HK-2 (cell line): ENCODE measurements around the gene MYL12A.
A peak's percentile ranks its signal among the peaks of the same experiment; 100 is the strongest.
"Not testable (repeated sequence)": the region's sequence is repeated elsewhere in the genome, so short reads cannot be mapped to it uniquely, and the experiment has no call there.

Experiments
- DNase-seq: peaks from one replicate; pipeline ENCODE4 v3.0.0-alpha.2; 2018; ENCODE audit not compliant: unreplicated experiment

MYL12A gene

GRCh38 chr18:3247240-3248061 is at the start of gene MYL12A:
Gene MYL12A, plus strand, starts transcription at chr18:3247801. Its CDS starts 5,447 bp downstream, at chr18:3253248.
- peak; percentile 95 for DNase-seq

DNA sequence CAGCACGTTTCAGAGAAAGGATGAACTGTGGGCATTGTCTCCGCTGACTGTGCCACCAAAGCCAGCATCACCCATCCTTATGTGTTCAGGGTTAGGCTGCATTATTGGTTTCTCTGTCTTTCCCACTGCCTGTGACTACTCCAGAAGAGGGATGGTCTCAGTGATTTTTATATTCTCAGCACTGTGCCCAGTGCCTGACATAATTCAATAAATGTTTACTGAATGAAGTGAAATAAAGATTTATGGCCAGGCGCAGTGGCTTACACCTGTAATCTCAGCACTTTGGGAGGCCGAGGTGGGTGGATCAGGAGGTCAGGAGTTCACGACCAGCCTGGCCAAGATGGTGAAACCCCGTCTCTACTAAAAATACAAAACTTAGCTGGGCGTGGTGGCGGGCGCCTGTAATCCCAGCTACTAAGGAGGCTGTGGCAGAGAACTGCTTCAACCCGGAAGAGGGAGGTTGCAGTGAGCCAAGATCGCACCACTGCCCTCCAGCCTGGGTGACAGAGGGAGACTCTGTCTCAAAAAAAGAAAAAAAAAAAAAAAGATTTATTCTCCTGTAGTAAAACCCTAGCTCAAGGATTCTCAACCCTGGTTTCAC is 49.2 kb upstream of the MYL12A start:
- not testable (repeated sequence) for DNase-seq

- no peak for DNase-seq
Measured at GRCh38 chr18:3199942-3200645, 47.5 kb upstream of the MYL12A start.

- DNase-seq: no peak
Measured at GRCh38 chr18:3205239-3205638, 42.4 kb upstream of the MYL12A start.

GRCh38 chr18:3207565-3207964 is 40.0 kb upstream of the MYL12A start:
- peak; percentile 13 for DNase-seq

DNA sequence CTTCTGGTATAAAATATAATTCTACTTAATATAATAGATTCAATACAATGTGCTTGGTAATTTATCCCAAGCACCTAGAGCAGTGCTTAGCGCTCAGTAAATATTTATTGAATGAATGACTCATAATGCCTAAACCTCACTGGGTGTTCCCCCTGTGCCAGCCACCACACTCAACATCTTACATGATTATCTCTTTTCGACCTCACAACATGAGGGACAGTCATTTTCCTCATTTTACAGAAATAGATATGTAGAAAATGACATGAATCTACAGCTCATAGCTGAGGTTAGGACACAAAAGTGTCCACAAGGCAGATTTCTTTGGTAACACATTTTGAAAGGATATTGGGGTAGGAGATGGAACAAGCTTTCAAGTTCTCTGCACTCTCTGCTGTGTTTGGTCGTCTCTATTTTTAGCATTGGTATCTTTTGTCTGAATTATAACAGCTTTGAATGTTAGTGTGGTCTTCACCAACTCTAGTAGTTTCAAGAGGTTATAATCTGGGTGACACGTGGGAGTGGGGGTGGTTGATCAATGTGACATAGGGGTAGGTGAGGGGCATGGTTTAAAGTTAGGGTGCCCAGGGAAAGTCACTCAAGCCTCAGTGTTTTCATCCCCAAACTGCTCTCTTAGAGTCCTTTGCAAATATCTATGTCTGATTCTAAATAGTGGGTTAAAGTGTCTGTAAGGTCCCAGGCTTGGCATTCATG is 37.6 kb upstream of the MYL12A start:
- no peak for DNase-seq

DNA sequence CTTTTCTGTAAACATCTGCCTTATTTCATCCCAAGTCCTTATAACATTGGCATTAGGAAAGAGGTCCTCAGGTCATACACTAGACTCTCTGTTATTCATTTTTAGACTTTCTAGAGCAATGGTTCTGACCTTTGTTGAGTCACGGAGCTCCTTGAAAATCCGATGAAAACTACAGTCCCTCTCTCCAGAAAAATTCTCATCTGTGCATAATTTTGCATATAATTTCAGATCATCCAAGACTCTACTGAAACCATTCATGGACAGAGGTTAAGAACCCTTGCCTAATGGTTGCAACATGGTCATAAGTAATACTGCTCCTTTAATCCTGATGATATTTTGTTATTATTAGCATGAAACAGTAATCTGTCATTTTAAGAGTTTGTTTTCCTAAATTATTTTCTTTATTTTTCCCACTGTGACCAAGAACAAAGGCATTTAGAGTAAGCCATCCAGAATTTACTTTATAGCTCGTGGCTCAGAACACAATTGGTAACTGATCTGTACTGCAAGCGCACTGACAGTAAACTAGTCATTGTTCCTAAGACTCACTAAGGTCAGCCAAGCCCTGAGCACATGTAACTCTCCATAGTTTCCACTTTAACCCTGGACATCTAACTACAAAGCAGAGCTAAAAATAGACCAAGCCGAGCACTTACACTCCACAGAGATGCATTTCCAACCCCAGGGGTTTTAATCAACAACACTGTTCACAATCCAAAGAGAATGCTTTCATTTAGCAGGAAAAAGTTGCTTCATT is 36.2 kb upstream of the MYL12A start:
- no peak for DNase-seq

GRCh38 chr18:3212657-3213056 is 34.9 kb upstream of the MYL12A start:
- no peak for DNase-seq

DNA sequence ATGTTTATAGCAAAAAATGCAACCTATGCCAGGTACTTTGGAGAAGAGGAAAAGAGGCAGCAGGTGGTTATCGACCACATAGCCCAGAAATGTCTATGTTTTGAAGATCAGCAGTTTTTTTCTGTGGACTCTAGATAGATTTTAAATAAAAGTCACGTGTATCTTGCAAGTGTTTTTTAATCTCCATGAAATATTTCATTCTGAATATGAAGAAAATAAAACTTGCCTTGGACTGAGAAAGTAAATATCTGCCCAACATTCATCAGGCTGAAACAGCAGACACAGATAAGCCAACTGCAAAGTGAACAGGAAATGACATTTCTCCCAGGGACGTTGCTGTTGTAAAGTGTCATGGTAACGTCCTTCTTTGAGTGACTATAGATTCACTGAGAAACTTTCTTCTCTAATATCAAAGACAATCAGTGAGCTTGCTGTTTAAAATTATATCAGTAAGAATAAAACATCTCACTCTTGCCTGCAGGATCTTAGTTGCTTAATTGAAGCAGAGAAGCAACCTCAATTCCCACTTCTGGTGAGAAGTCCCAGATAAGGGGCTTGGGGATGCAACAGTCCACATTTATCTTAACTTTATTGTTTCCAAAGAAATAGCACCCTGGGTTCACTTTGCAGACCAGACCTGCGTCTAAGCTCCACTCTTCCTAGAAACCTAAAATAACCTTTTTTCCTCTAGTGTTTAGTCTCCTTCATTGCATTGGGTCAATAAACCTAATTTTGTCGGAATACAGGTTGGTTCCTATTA is 34.1 kb upstream of the MYL12A start:
- no peak for DNase-seq

- no peak for DNase-seq
Measured at GRCh38 chr18:3214855-3215637, 32.6 kb upstream of the MYL12A start.

DNA sequence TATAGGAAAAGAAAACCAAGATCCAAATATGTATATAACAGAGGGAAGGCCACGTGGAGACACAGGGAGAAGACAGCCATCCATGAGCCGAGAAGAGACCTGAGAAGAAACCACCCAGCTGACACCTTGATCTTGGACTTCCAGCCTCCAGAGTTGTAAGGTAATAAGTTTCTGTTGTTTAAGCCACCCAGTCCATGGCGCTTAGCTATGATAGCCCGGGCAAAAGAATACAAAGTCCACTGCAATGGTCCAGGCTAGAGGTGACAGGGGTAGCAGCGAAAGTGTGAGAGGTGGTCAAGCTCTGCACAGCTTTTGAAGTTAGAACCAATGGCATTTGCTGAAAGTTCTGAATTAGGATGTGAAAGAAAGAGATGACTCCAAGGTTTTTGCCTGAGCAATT is 30.6 kb upstream of the MYL12A start:
- DNase-seq: no peak

DNA sequence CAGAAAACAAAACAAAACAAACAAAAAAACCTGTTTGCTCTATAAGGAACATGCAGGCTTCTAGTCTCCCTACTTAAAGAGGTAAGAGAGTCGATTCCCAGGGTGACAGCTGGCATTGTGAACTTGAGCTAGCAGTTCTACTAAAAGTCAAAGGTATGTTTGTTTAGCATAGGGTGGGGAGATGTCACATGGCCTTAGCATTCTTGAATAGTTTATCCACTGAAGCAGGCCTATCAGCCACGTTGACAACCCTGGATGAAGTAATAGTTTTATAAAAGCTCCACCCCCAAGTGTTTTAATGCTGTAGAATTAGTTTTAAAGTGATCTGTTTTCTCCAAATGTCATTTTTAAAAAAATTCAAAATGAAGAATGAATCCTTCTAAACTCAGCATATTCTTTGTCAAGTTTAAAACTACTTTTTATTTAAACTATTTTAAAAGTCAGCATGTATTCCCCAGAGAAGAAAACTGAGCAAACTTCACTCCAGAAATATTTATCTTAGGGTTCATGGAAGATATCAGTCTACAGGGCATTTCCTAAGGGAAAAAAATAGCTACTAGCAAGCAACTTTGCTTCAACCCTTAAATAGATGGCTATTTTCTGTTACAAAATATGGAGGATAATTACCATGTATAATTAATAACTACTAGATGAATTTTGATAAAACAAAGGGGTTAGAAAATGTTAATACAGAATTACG is 29.5 kb upstream of the MYL12A start:
- DNase-seq: no peak

DNA sequence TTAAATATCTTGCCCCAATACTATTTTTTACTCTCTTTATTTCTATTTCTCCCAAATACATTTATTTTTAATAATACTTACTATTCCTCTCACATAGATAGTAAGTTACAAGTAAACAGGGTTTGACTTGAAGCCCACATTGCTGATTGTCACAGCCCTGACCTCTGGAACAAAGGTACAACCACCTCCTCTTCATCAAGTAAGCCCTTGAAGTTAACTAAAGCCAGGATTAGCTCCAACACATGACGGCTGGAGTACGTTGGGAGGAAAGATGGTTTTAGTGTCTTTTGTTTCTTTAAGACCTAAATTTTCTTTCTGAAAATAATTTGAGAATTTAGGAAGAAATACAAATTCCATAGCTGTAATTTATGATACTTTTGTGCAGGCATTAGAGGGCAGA is 28.8 kb upstream of the MYL12A start:
- no peak for DNase-seq

GRCh38 chr18:3219241-3219630 is 28.4 kb upstream of the MYL12A start:
- no peak for DNase-seq

DNA sequence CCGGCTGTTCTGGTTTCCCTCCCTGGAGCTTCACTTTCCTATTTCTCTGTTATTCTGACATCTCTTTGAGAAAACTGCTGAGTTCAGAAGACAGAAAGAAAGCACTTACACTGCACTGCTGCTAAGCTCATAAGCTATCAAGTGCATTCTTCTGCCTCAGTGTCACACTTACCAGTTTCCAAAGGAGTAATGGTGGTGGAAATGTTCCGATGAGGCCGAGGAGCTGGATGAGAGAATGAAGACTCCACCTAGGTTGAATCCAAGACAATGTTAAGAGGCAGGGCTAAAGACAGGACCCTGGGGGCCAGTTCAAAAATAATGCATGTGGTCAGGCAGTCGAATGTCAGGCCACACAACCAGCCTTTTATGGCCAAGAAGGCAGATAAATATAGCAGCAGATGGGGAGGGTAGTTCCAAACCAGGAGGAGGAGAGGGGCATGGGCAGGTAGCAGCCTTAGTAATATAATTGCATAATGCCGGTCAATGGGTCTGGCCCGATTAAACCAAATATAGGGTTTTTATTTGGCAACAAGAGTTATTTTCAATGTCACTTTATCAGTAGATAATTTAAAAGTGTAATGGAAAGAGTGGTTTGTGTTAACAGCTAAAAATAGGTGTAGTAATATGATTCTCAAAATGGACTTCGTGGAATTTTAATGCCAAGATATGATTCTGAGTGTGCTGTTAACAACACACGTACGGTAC is 27.8 kb upstream of the MYL12A start, which contains the start of gene MYOM1:
MYOM1 (minus strand) TSS at position 338 of the 705 bp plus-strand sequence. CDS start 4,745 bp downstream, outside the sequence.
- DNase-seq: no peak

DNA sequence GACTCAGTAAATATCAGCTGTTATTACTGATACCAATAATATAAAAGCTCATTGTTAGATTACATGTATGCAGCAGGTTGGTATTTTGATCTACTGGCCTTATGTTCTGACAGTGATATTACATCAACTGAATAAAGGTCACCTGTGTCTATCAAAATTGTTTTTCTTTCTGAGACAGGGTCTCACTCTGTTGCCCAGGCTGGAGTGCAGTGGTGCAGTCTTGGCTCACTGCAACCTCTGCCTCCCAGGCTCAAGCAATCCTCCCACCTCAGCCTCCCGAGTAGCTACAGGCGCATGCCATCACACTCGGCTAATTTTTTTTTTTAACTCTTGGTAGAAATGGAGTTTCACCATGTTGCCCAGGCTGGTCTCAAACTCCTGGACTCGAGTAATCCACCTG is 26.7 kb upstream of the MYL12A start:
- DNase-seq: not testable (repeated sequence)

DNA sequence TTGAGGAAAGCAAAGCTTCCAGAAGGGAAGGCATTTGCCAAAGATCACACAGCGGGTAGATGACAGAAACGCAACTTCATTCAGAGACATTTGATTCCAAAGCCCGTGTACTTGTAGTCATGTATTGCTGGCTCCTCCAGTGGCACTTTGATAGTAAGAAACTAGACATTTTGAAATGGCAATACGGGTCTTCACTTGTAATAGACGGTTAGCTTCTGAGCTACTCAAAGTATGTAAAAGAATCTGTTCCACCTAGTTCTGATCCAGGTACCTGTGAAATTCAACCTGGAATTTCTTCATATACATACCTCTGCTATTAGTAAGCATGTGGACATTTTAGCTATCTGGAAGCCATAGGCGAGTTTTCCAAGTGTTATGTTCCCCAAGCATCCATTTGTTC is 26.1 kb upstream of the MYL12A start:
- no peak for DNase-seq

- no peak for DNase-seq
Measured at GRCh38 chr18:3223356-3223755, 24.2 kb upstream of the MYL12A start.
